Measurements from ENCODE around the gene HAUS7.

GRCh38 chrX:153495903-153496589, 25.7 kb upstream of the HAUS7 start:
- no peak for TF ChIP-seq CTCF (tag by site-specific recombination; IDR thresholded peaks at IDR 0.05)
- no peak for TF ChIP-seq PATZ1 (tag by site-specific recombination; IDR thresholded peaks at IDR 0.05)
- TF ChIP-seq SP2 (tag by site-specific recombination; IDR thresholded peaks at IDR 0.05), result no peak
- no peak for TF ChIP-seq KLF16 (tag by site-specific recombination; IDR thresholded peaks at IDR 0.05)
- TF ChIP-seq ZBTB1 (tag by site-specific recombination; IDR thresholded peaks at IDR 0.05), result no peak
- no peak for TF ChIP-seq BCL6B (tag by site-specific recombination; IDR thresholded peaks at IDR 0.05)
- TF ChIP-seq ZNF274 (IDR thresholded peaks at IDR 0.05; ENCODE audit: low read length), result no peak
- TF ChIP-seq ZNF274 (tag by site-specific recombination; IDR thresholded peaks at IDR 0.05; ENCODE audit: borderline replicate concordance), result no peak
- no peak for TF ChIP-seq YY1 (tag by site-specific recombination; IDR thresholded peaks at IDR 0.05)

All from HEK293 (cell line).